ENCODE measurements around the gene B4GALT1.
"Not testable (repeated sequence)": the region's sequence is repeated elsewhere in the genome, so short reads cannot be mapped to it uniquely, and the experiment has no call there.

The B4GALT1 gene

DNA sequence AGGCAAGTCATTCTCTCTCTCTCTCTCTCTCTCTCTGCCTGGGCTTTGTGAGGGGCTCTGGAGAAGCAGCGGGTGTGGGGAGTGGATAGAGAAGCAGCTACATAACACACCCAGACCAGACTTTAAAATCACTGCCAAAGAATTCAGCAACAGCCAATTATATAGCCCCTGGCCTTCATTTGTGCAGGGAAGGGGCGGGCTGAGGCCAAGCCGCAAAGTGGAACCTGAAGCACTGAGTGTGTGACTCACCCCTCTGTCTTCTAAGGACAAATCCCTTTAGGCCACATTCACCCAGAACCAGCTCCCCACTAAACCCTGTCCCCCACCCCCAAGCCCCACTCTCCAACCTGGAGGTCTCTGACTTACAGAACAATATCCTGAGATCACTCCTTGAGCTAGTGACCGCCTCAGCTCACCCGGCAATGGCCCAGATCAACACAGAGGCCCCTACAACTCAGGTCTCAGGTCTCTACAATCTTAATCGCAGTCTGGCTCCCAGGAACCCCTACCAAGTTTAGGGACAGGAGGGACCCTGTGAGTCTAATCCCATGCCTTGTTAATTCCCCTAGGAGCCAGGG lies 6.0 kb downstream of the B4GALT1 start:
- H4K8ac ChIP-seq (ENCODE audit: low read length): peak overlapping the region; percentile 75
- peak overlapping the region; percentile 88 for H3K27ac ChIP-seq (ENCODE audit: low read length, poor library complexity, severe bottlenecking)
- peak overlapping the region; percentile 70 for H3K9ac ChIP-seq (ENCODE audit: low read length)
- H3K23ac ChIP-seq (ENCODE audit: low read length in 2 of 2): no peak overlapping the region
- peak overlapping the region; percentile 54 for H2BK15ac ChIP-seq (ENCODE audit: low read depth, poor library complexity, severe bottlenecking)
- no peaks in the 10 kb centered on the region for H3K27me3 ChIP-seq (ENCODE audit: control insufficient read depth in 1 of 2, insufficient read depth in 1 of 2, low read length in 2 of 2)
- DNase-seq: peak; percentile 98
- H4K91ac ChIP-seq (ENCODE audit: low read length): peak overlapping the region; percentile 96
- 15% methylated on average over 6 of the region's 6 CpGs for WGBS
- peak overlapping the region; percentile 55 for H2AK5ac ChIP-seq (ENCODE audit: low read length, severe bottlenecking)
- peak overlapping the region in 1 of 2 experiments; percentile 60 for H3K4me3 ChIP-seq (ENCODE audit: insufficient read depth in 1 of 2, low read depth in 1 of 2, low read length in 2 of 2)
- H2BK5ac ChIP-seq (ENCODE audit: low read depth, low read length, poor library complexity, severe bottlenecking): peak overlapping the region; percentile 59
- peak overlapping the region; percentile 19 to 94 for H2BK12ac ChIP-seq (ENCODE audit: low read length in 2 of 2)
- H2BK120ac ChIP-seq (ENCODE audit: low read depth, low read length): peak overlapping the region; percentile 95
- H3K9me3 ChIP-seq (ENCODE audit: control insufficient read depth, low read length): no peaks in the 10 kb centered on the region
- H2AFZ ChIP-seq (ENCODE audit: low read depth, low read length): no peak overlapping the region
- peak overlapping the region; percentile 56 to 89 for H3K4ac ChIP-seq (ENCODE audit: low read depth in 1 of 2, low read length in 2 of 2)
- H3K18ac ChIP-seq (ENCODE audit: low read depth in 1 of 2, low read length in 2 of 2): peak overlapping the region; percentile 79 to 96
- no peaks in the 10 kb centered on the region for H3K36me3 ChIP-seq (ENCODE audit: control insufficient read depth in 1 of 2, insufficient read depth in 2 of 2, low read depth in 1 of 2, low read length in 2 of 2)
- H3K4me1 ChIP-seq (ENCODE audit: control insufficient read depth, insufficient read depth, low read depth, low read length): peaks cover 47% of the 10 kb centered on the region
- peak overlapping the region; percentile 57 for H3K4me2 ChIP-seq (ENCODE audit: low read length, poor library complexity, severe bottlenecking)
- H3K14ac ChIP-seq (ENCODE audit: low read length in 2 of 2): no peak overlapping the region
- H3K79me1 ChIP-seq (replicated peaks; ENCODE audit: low read length, poor library complexity, severe bottlenecking): peaks cover 13% of the 10 kb centered on the region

DNA sequence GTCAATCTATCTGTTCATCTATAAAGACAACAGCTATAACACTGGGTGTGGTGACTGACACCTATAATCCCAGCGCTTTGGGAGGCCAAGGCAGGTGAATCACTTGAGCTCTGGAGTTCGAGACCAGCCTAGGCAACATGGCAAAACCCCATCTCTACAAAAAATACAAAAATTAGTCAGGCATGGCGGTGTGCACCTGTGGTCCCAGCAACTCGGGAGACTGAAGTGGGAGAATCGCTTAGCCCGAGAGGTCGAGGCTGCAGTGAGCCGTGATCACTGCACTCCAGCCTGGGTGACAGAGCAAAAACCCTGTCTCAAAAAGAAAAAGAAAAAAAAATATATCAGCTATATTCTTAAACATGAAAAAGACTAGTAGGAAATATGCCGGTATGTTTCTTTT lies 6.7 kb downstream of the B4GALT1 start:
- peak overlapping the region; percentile 69 for H3K9ac ChIP-seq (ENCODE audit: low read length)
- WGBS: 94% methylated on average over 4 of the region's 9 CpGs
- H3K79me1 ChIP-seq (replicated peaks; ENCODE audit: low read length, poor library complexity, severe bottlenecking): peaks cover 16% of the 10 kb centered on the region
- H3K4ac ChIP-seq (ENCODE audit: low read depth in 1 of 2, low read length in 2 of 2): peak overlapping the region in 1 of 2 experiments; percentile 44
- peak overlapping the region; percentile 75 to 95 for H2BK12ac ChIP-seq (ENCODE audit: low read length in 2 of 2)
- H2AK5ac ChIP-seq (ENCODE audit: low read length, severe bottlenecking); H4K8ac ChIP-seq (ENCODE audit: low read length); H4K91ac ChIP-seq (ENCODE audit: low read length); H3K4me2 ChIP-seq (ENCODE audit: low read length, poor library complexity, severe bottlenecking); H3K36me3 ChIP-seq (ENCODE audit: control insufficient read depth in 1 of 2, insufficient read depth in 2 of 2, low read depth in 1 of 2, low read length in 2 of 2); H2AFZ ChIP-seq (ENCODE audit: low read depth, low read length); H3K23ac ChIP-seq (ENCODE audit: low read length in 2 of 2); H3K27me3 ChIP-seq (ENCODE audit: control insufficient read depth in 1 of 2, insufficient read depth in 1 of 2, low read length in 2 of 2); H3K14ac ChIP-seq (ENCODE audit: low read length in 2 of 2); H2BK15ac ChIP-seq (ENCODE audit: low read depth, poor library complexity, severe bottlenecking); H3K9me3 ChIP-seq (ENCODE audit: control insufficient read depth, low read length); DNase-seq; H2BK120ac ChIP-seq (ENCODE audit: low read depth, low read length): not testable (repeated sequence)
- H3K4me3 ChIP-seq (ENCODE audit: insufficient read depth in 1 of 2, low read depth in 1 of 2, low read length in 2 of 2): peak overlapping the region in 1 of 2 experiments; percentile 51
- peaks cover 43% of the 10 kb centered on the region for H3K4me1 ChIP-seq (ENCODE audit: control insufficient read depth, insufficient read depth, low read depth, low read length)
- H2BK5ac ChIP-seq (ENCODE audit: low read depth, low read length, poor library complexity, severe bottlenecking): peak overlapping the region; percentile 3
- peak overlapping the region in 1 of 2 experiments; percentile 39 for H3K18ac ChIP-seq (ENCODE audit: low read depth in 1 of 2, low read length in 2 of 2)
- H3K27ac ChIP-seq (ENCODE audit: low read length, poor library complexity, severe bottlenecking): peak overlapping the region; percentile 88

DNA sequence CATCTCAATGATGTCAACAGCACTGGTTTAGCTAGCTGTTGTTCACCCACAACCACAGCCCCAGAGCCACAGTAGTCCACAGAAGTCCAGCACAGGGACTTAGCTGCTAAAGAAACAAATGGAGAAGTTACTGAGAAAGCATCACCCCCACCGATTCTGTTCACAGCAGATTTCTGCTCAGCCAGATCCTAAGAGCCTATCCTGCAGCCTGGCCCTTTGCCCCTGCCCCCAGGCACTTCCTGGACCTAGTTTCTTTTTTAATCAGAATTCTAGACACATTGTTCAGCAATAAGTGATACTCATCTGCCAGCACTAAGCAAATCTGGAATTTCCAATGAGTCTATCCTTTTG lies 7.4 kb downstream of the B4GALT1 start:
- peak; percentile 87 for DNase-seq
- Histone ChIP-seq H2BK5ac (ENCODE audit: low read depth, low read length, poor library complexity, severe bottlenecking) (peak overlapping the region; percentile 68), H3K27me3 (ENCODE audit: control insufficient read depth in 1 of 2, insufficient read depth in 1 of 2, low read length in 2 of 2) (no peaks in the 10 kb centered on the region), H3K4me3 (ENCODE audit: insufficient read depth in 1 of 2, low read depth in 1 of 2, low read length in 2 of 2) (peak overlapping the region in 1 of 2 experiments; percentile 22), H3K9me3 (ENCODE audit: control insufficient read depth, low read length) (no peaks in the 10 kb centered on the region), H3K14ac (ENCODE audit: low read length in 2 of 2) (no peak overlapping the region), H3K27ac (ENCODE audit: low read length, poor library complexity, severe bottlenecking) (peak overlapping the region; percentile 67), H4K8ac (ENCODE audit: low read length) (peak overlapping the region; percentile 99), H2BK120ac (ENCODE audit: low read depth, low read length) (peak overlapping the region; percentile 36), H3K18ac (ENCODE audit: low read depth in 1 of 2, low read length in 2 of 2) (peak overlapping the region; percentile 79 to 89), H3K36me3 (ENCODE audit: control insufficient read depth in 1 of 2, insufficient read depth in 2 of 2, low read depth in 1 of 2, low read length in 2 of 2) (no peaks in the 10 kb centered on the region), H2BK15ac (ENCODE audit: low read depth, poor library complexity, severe bottlenecking) (no peak overlapping the region), H4K91ac (ENCODE audit: low read length) (peak overlapping the region; percentile 90), H3K23ac (ENCODE audit: low read length in 2 of 2) (no peak overlapping the region), H2BK12ac (ENCODE audit: low read length in 2 of 2) (peak overlapping the region; percentile 8 to 91), H3K9ac (ENCODE audit: low read length) (peak overlapping the region; percentile 69), H2AK5ac (ENCODE audit: low read length, severe bottlenecking) (peak overlapping the region; percentile 85), H3K79me1 (replicated peaks; ENCODE audit: low read length, poor library complexity, severe bottlenecking) (peaks cover 22% of the 10 kb centered on the region), H3K4me2 (ENCODE audit: low read length, poor library complexity, severe bottlenecking) (no peak overlapping the region), H2AFZ (ENCODE audit: low read depth, low read length) (no peak overlapping the region), H3K4me1 (ENCODE audit: control insufficient read depth, insufficient read depth, low read depth, low read length) (peaks cover 46% of the 10 kb centered on the region), H3K4ac (ENCODE audit: low read depth in 1 of 2, low read length in 2 of 2) (peak overlapping the region; percentile 19 to 80)
- WGBS: 26% methylated on average over 1 of the region's 1 CpG

DNA sequence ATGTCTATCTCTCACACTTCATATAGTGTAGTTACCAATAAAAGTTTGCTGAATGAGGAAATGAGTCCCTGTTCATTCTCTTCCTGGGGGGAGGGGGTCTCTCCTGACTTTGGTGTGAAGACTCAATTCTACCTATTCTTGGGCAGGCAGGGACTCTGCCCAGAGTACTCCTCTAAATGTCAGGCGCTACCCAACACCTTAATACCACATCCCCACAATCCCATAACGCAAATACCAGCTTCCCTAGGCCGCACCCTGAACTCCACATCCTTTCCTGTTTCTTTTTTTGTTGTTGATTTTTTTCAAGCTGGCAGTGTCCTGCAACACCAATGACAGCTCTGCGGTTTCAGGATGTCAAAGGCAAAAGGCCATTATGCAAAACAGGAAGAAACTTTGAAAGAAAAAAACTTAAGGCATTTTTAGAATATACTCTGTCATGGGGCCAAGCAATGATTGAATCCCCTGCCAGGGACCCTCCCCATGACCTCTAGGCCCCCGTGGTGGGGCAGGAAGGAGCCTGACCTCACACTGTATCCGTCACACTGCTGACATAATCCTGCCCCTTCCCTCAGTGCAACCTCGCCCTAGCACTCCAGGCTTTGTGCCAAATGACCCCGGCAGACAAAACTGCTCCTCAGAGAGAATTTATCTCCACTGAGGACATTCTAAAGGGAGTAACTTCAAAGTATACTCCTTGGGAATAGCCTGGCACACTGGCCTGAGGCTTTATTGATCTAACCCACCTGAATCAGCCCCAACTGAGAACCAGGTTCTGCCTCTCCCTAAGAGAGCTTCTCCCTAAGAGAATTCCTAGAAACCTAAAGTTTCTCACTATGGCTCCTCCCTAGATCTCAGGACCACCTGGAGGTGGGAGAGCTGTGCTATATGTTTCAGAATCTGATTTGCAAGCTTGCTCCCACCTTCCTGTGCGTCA lies 8.0 kb downstream of the B4GALT1 start:
- WGBS: 26% methylated on average over 9 of the region's 9 CpGs
- Histone ChIP-seq H3K79me1 (replicated peaks; ENCODE audit: low read length, poor library complexity, severe bottlenecking) (peaks cover 25% of the 10 kb centered on the region), H3K4ac (ENCODE audit: low read depth in 1 of 2, low read length in 2 of 2) (peak overlapping the region; percentile 24 to 80), H2AK5ac (ENCODE audit: low read length, severe bottlenecking) (peak overlapping the region; percentile 90), H3K4me3 (ENCODE audit: insufficient read depth in 1 of 2, low read depth in 1 of 2, low read length in 2 of 2) (peak overlapping the region in 1 of 2 experiments; percentile 22), H4K91ac (ENCODE audit: low read length) (peak overlapping the region; percentile 90), H3K9ac (ENCODE audit: low read length) (peak overlapping the region; percentile 69), H3K27me3 (ENCODE audit: control insufficient read depth in 1 of 2, insufficient read depth in 1 of 2, low read length in 2 of 2) (no peaks in the 10 kb centered on the region), H4K8ac (ENCODE audit: low read length) (peak overlapping the region; percentile 99), H3K14ac (ENCODE audit: low read length in 2 of 2) (no peak overlapping the region), H2BK5ac (ENCODE audit: low read depth, low read length, poor library complexity, severe bottlenecking) (peak overlapping the region; percentile 68), H3K27ac (ENCODE audit: low read length, poor library complexity, severe bottlenecking) (peak overlapping the region; percentile 67), H2AFZ (ENCODE audit: low read depth, low read length) (no peak overlapping the region), H3K4me2 (ENCODE audit: low read length, poor library complexity, severe bottlenecking) (peak overlapping the region; percentile 10), H2BK15ac (ENCODE audit: low read depth, poor library complexity, severe bottlenecking) (peak overlapping the region; percentile 2), H2BK12ac (ENCODE audit: low read length in 2 of 2) (peak overlapping the region; percentile 91 to 93), H3K4me1 (ENCODE audit: control insufficient read depth, insufficient read depth, low read depth, low read length) (peaks cover 44% of the 10 kb centered on the region), H3K36me3 (ENCODE audit: control insufficient read depth in 1 of 2, insufficient read depth in 2 of 2, low read depth in 1 of 2, low read length in 2 of 2) (no peaks in the 10 kb centered on the region), H3K23ac (ENCODE audit: low read length in 2 of 2) (no peak overlapping the region), H3K9me3 (ENCODE audit: control insufficient read depth, low read length) (no peaks in the 10 kb centered on the region), H3K18ac (ENCODE audit: low read depth in 1 of 2, low read length in 2 of 2) (peak overlapping the region; percentile 89 to 93), H2BK120ac (ENCODE audit: low read depth, low read length) (peak overlapping the region; percentile 36)
- DNase-seq: peak; percentile 73

Data from mesenchymal stem cell (in vitro differentiated cells and primary cell).